ENCODE measurements around the gene MYO1E.

DNA sequence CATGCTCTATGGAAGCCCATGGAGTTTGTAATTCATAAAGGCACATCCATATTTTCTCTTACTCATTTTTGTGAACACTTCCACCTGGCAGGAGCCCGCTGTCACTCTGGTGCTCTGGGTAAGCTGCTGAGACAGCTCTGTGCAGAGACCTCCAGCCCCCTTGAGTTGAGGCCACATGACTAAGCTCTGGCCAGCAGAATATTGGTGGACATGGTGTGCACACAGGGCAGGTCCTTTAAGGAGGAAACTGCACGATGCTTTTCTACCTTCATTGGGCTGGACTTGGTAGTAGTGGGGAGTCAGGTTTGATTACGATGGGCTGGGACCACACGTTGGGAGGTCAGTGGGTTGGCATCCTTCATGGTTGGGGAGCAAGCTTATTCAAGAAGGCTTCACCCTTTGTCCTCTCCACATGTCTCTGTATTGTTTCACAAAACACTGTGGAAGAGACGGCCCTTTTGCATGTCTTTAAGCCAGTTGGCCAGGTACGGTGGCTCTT, 238.7 kb downstream of the MYO1E start:
- TF ChIP-seq, protein P1, sequence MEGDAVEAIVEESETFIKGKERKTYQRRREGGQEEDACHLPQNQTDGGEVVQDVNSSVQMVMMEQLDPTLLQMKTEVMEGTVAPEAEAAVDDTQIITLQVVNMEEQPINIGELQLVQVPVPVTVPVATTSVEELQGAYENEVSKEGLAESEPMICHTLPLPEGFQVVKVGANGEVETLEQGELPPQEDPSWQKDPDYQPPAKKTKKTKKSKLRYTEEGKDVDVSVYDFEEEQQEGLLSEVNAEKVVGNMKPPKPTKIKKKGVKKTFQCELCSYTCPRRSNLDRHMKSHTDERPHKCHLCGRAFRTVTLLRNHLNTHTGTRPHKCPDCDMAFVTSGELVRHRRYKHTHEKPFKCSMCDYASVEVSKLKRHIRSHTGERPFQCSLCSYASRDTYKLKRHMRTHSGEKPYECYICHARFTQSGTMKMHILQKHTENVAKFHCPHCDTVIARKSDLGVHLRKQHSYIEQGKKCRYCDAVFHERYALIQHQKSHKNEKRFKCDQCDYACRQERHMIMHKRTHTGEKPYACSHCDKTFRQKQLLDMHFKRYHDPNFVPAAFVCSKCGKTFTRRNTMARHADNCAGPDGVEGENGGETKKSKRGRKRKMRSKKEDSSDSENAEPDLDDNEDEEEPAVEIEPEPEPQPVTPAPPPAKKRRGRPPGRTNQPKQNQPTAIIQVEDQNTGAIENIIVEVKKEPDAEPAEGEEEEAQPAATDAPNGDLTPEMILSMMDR (conservative IDR thresholded peaks at IDR 0.05; ENCODE audit: low read depth, low read length), result no peak
- no peak for TF ChIP-seq POLR2A (IDR thresholded peaks at IDR 0.05; ENCODE audit: low read depth, low read length)

Data from IMR-90 (cell line).